ENCODE measurements around the gene POU4F1. TPM values are rescaled to one million over a fixed set of nuclear protein-coding genes. Genes with fewer than 3 reads are reported as not detected.

POU4F1 gene
- total and polyA plus RNA-seq, 2 experiments from 2014 or later, result 0.03 to 0.05 TPM

DNA sequence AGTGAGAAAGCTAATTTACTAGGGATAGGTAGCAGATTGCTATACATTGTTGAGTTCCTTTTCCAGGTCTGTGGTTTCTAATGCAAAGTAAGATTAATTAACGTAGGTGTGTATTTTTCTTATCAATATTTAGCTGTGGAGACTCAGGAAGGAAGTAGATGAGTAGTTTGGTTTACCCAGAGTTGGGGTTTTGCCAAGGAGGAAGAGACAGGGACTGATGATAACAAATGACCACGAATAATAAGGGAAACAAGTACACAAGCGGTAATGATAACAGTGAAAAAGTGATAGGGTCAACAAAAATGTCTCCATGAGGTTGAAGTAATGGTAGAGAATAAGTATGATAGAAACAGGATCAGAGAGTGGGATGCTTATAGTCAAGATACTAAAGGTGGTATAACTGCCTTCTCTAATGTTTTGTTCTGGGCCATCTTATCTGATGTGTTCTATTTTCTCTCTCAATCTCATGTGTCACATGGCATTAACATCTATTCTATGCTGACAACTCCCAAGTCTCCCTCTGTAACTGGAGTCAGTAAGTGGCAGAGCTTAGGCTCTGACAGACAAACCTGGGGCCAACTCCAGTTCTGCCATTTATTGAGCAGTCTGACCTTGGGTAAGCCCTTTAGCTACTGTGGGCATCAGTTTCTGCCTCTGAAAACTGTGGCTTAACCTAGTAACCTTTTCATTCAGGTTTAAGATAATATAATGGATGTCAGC is 46.8 kb upstream of the POU4F1 start:
- Mint-ChIP-seq H3K27ac (no peak overlapping the region), H3K4me3 (no peak overlapping the region), H3K36me3 (ENCODE audit: low read depth) (no peaks in the 10 kb centered on the region), H3K4me1 (peaks cover 11% of the 10 kb centered on the region), H3K27me3 (ENCODE audit: insufficient read depth, low read depth, poor library complexity) (no peaks in the 10 kb centered on the region), H3K9me3 (no peaks in the 10 kb centered on the region)
- no peak for ATAC-seq
- Histone ChIP-seq H3K79me2 (replicated peaks; ENCODE audit: insufficient read depth) (peaks cover 96% of the 10 kb centered on the region), H3K36me3 (ENCODE audit: insufficient read depth) (no peaks in the 10 kb centered on the region), H3K4me3 (no peak overlapping the region), H3F3A (replicated peaks; ENCODE audit: low read depth) (no peaks in the 10 kb centered on the region), H3K27ac (ENCODE audit: low read depth) (no peak overlapping the region), H3K9me2 (ENCODE audit: insufficient read depth) (no peaks in the 10 kb centered on the region), H3K27me3 (ENCODE audit: insufficient read depth) (peaks cover 12% of the 10 kb centered on the region; the same call in 1 of the 2 replicates), H2AFZ (no peak overlapping the region), H3K4me2 (no peak overlapping the region), H3K4me1 (ENCODE audit: insufficient read depth) (peaks cover 5% of the 10 kb centered on the region; the same call in 1 of the 2 replicates), H4K20me1 (replicated peaks; ENCODE audit: insufficient read depth) (peaks cover 64% of the 10 kb centered on the region)
- DNase-seq (ENCODE audit: low spot score), result no peak
- TF ChIP-seq ZNF331 (CRISPR knock-in tag; IDR thresholded peaks at IDR 0.05; ENCODE audit: low read depth), result no peak
- no peak for TF ChIP-seq POLR2AphosphoS5 (IDR thresholded peaks at IDR 0.05; ENCODE audit: low read depth)
- TF ChIP-seq CTCF (conservative IDR thresholded peaks at IDR 0.05; ENCODE audit: low read depth in 2 of 2), result no peak
- no peak for TF ChIP-seq JUNB (IDR thresholded peaks at IDR 0.05; ENCODE audit: unreplicated experiment)
- no peak for TF ChIP-seq EZH2phosphoT487 (IDR thresholded peaks at IDR 0.05; ENCODE audit: unreplicated experiment)
- TF ChIP-seq EZH2 (IDR thresholded peaks at IDR 0.05; ENCODE audit: low read depth, unreplicated experiment), result no peak
- TF ChIP-seq, protein P1, sequence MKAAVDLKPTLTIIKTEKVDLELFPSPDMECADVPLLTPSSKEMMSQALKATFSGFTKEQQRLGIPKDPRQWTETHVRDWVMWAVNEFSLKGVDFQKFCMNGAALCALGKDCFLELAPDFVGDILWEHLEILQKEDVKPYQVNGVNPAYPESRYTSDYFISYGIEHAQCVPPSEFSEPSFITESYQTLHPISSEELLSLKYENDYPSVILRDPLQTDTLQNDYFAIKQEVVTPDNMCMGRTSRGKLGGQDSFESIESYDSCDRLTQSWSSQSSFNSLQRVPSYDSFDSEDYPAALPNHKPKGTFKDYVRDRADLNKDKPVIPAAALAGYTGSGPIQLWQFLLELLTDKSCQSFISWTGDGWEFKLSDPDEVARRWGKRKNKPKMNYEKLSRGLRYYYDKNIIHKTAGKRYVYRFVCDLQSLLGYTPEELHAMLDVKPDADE (IDR thresholded peaks at IDR 0.05), result no peak
- no peak for TF ChIP-seq ZNF114 (CRISPR knock-in tag; IDR thresholded peaks at IDR 0.05)
- no peak for TF ChIP-seq CREB1 (CRISPR knock-in tag; IDR thresholded peaks at IDR 0.05; ENCODE audit: low read depth)
- TF ChIP-seq ZNF462 (CRISPR knock-in tag; IDR thresholded peaks at IDR 0.05), result no peak
- no peak for TF ChIP-seq STAT1 (IDR thresholded peaks at IDR 0.05; ENCODE audit: unreplicated experiment)
- no peak for TF ChIP-seq NANOG (IDR thresholded peaks at IDR 0.05; ENCODE audit: borderline replicate concordance)
- no peak for TF ChIP-seq REST (IDR thresholded peaks at IDR 0.05; ENCODE audit: unreplicated experiment)
